DMS153 treated with DMSO at 0.1 percent for 48 hours (cell line): ENCODE results near the gene USP35.
"Not testable (repeated sequence)": the region's sequence is repeated elsewhere in the genome, so short reads cannot be mapped to it uniquely, and the experiment has no call there.

ENCODE experiments used
- DNase-seq: peaks from one replicate; lab custom pipeline; 2025; ENCODE audit not compliant: unreplicated experiment; lab: John Stamatoyannopoulos, UW

The USP35 gene

GRCh38 chr11:78231962-78232501 is 43.3 kb downstream of the USP35 start:
- no peak for DNase-seq

GRCh38 chr11:78233046-78233445 is 44.3 kb downstream of the USP35 start:
- DNase-seq = not testable (repeated sequence)

- no peak for DNase-seq
Measured at GRCh38 chr11:78234006-78234405, 45.3 kb downstream of the USP35 start.

- no peak for DNase-seq
Measured at GRCh38 chr11:78237293-78238046, 48.8 kb downstream of the USP35 start.

GRCh38 chr11:78239781-78240180 is 51.1 kb downstream of the USP35 start:
- DNase-seq = no peak

- no peak for DNase-seq
Measured at GRCh38 chr11:78241475-78241874, 52.8 kb downstream of the USP35 start.

GRCh38 chr11:78244080-78244479 is 55.4 kb downstream of the USP35 start:
- DNase-seq = no peak

- no peak for DNase-seq
Measured at GRCh38 chr11:78244546-78245255, 56.0 kb downstream of the USP35 start.

GRCh38 chr11:78248191-78248590 is 59.5 kb downstream of the USP35 start:
- DNase-seq = no peak

- DNase-seq = no peak
Measured at GRCh38 chr11:78248903-78249302, 60.2 kb downstream of the USP35 start.

GRCh38 chr11:78250099-78250498 is 61.4 kb downstream of the USP35 start:
- no peak for DNase-seq

- DNase-seq = no peak
Measured at GRCh38 chr11:78251083-78251775, 62.5 kb downstream of the USP35 start.

GRCh38 chr11:78253797-78254196 is 65.1 kb downstream of the USP35 start:
- no peak for DNase-seq

- DNase-seq = no peak
Measured at GRCh38 chr11:78254268-78254667, 65.5 kb downstream of the USP35 start.

- no peak for DNase-seq
Measured at GRCh38 chr11:78255919-78256318, 67.2 kb downstream of the USP35 start.

- DNase-seq = no peak
Measured at GRCh38 chr11:78256962-78257361, 68.2 kb downstream of the USP35 start.

- DNase-seq = no peak
Measured at GRCh38 chr11:78257654-78258053, 68.9 kb downstream of the USP35 start.

GRCh38 chr11:78259777-78260487 is 71.2 kb downstream of the USP35 start:
- DNase-seq = no peak

GRCh38 chr11:78261367-78261766 is 72.6 kb downstream of the USP35 start:
- no peak for DNase-seq

GRCh38 chr11:78261828-78262227 is 73.1 kb downstream of the USP35 start:
- no peak for DNase-seq

GRCh38 chr11:78262238-78262637 is 73.5 kb downstream of the USP35 start:
- no peak for DNase-seq
